Endothelial cell of umbilical vein (primary cell): ENCODE results near the gene CEACAM1. TPM values are rescaled to one million over a fixed set of nuclear protein-coding genes. Genes with fewer than 3 reads are reported as not detected.

Experiments
- BruUV-seq: library from RNA; stranded (reverse); fragments of 400-500 nt; replicated peaks from 2 replicates; lab custom pipeline; 2021; lab: Mats Ljungman, UMichigan
- CTCF ChIA-PET: fragments of 300-600, 350-600 bp; sonication (Branson Sonifier 250); formaldehyde crosslinking; loops from one replicate; lab custom pipeline; 2021; ENCODE audit warnings: antibody characterized with exemption, inconsistent platforms; lab: Charles Lee
- POLR2A ChIA-PET: fragments of 300-600, 350-600 bp; sonication (Branson Sonifier 250); formaldehyde crosslinking; loops from one replicate; lab custom pipeline; 2021; ENCODE audit warnings: antibody characterized with exemption, inconsistent platforms; lab: Charles Lee
- DNase-seq: peaks from one replicate; pipeline ENCODE4 v3.0.0-alpha.2; 2011; ENCODE audit warnings: low read depth, low spot score
- FAIRE-seq: peaks from 2 replicates; lab custom pipeline; 2011; peaks lifted over from hg19 to GRCh38; lab: Jason Lieb, UNC
- H2AFZ ChIP-seq: 2 replicates; pipeline ENCODE4 v1.6.0; 2012; ENCODE audit warnings: low read depth, low read length, control low read depth, inconsistent platforms
- H3K27ac ChIP-seq: 2 replicates; pipeline ENCODE4 v1.5.1; 2011; ENCODE audit warnings: low read depth, mild to moderate bottlenecking, control low read depth, low read length, moderate library complexity; ENCODE audit not compliant: insufficient read depth
- H3K27me3 ChIP-seq, 2 experiments: 2 replicates each; pipeline versions ENCODE4 v1.6.0 to v1.6.1; 2011; ENCODE audit warnings: low read length in 2 of 2, mixed read lengths in 1 of 2; ENCODE audit not compliant: control insufficient read depth in 2 of 2, insufficient read depth in 2 of 2
- H3K36me3 ChIP-seq, 2 experiments: 2 replicates in 1 of 2; 3 replicates in 1 of 2; pipeline ENCODE4 v1.5.1; 2011; ENCODE audit warnings: low read length in 2 of 2, mild to moderate bottlenecking in 1 of 2, moderate library complexity in 1 of 2; ENCODE audit not compliant: control insufficient read depth in 2 of 2, insufficient read depth in 2 of 2; ENCODE audit errors: extremely low read depth in 1 of 2
- H3K4me1 ChIP-seq: 3 replicates; pipeline ENCODE4 v1.5.1; 2011; ENCODE audit warnings: mild to moderate bottlenecking, low read length; ENCODE audit not compliant: control insufficient read depth, insufficient read depth; ENCODE audit errors: extremely low read depth
- H3K4me2 ChIP-seq: 2 replicates; pipeline ENCODE4 v1.6.1; 2011; ENCODE audit warnings: low read length, control low read depth, mixed read lengths; ENCODE audit not compliant: insufficient read depth
- H3K4me3 ChIP-seq, 3 experiments: fragments of 200-600 bp in 1 of 3; sonication (generic), shearing (Covaris generic) in 1 of 3; replicated peaks in 1 of 3; 2 replicates each; pipeline ENCODE4 v1.5.1; 2011 to 2016; ENCODE audit warnings: control low read depth in 3 of 3, low read length in 3 of 3, mild to moderate bottlenecking in 2 of 3, inconsistent platforms in 1 of 3, low read depth in 1 of 3, moderate library complexity in 1 of 3; ENCODE audit not compliant: insufficient read depth in 1 of 3
- H3K79me2 ChIP-seq: 2 replicates; pipeline ENCODE4 v1.6.0; 2012; ENCODE audit warnings: low read length, inconsistent platforms; ENCODE audit not compliant: control insufficient read depth, insufficient read depth
- H3K9ac ChIP-seq: replicated peaks from 2 replicates; pipeline ENCODE3; 2011; ENCODE audit warnings: low read length, control low read depth; ENCODE audit not compliant: insufficient read depth; ENCODE audit errors: extremely low read depth
- H3K9me1 ChIP-seq: replicated peaks from 3 replicates; pipeline ENCODE4 v1.6.0; 2011; ENCODE audit warnings: mild to moderate bottlenecking, low read length; ENCODE audit not compliant: control insufficient read depth, insufficient read depth; ENCODE audit errors: extremely low read depth
- H3K9me3 ChIP-seq: replicated peaks from 2 replicates; pipeline ENCODE4 v1.5.1; 2012; ENCODE audit warnings: low read length, inconsistent platforms; ENCODE audit not compliant: control insufficient read depth, insufficient read depth
- H4K20me1 ChIP-seq: replicated peaks from 2 replicates; pipeline ENCODE3; 2011; ENCODE audit warnings: mild to moderate bottlenecking, low read length; ENCODE audit not compliant: control insufficient read depth, insufficient read depth; ENCODE audit errors: extremely low read depth
- EZH2 ChIP-seq: IDR thresholded peaks from 2 replicates; pipeline ENCODE4 v1.6.1; 2012; ENCODE audit warnings: borderline replicate concordance, low read depth, mild to moderate bottlenecking, moderate library complexity, low read length, inconsistent platforms; ENCODE audit not compliant: severe bottlenecking
- FOS ChIP-seq: IDR thresholded peaks from 2 replicates; pipeline ENCODE4 v1.6.1; 2011; ENCODE audit warnings: mild to moderate bottlenecking, low read length, moderate library complexity, borderline replicate concordance; ENCODE audit not compliant: insufficient read depth
- GATA2 ChIP-seq: IDR thresholded peaks from 2 replicates; pipeline ENCODE4 v1.7.0; 2011; ENCODE audit warnings: low read depth, mild to moderate bottlenecking, moderate library complexity, mixed read lengths, low read length; ENCODE audit not compliant: insufficient read length, insufficient read depth
- JUN ChIP-seq: IDR thresholded peaks from 2 replicates; pipeline ENCODE4 v1.6.1; 2011; ENCODE audit warnings: borderline replicate concordance, low read depth; ENCODE audit not compliant: insufficient read length, insufficient read depth
- MYC ChIP-seq: IDR thresholded peaks from one replicate; pipeline ENCODE4 v1.6.1; 2011; ENCODE audit warnings: mild to moderate bottlenecking, low read depth, low read length
- POLR2A ChIP-seq: IDR thresholded peaks from 2 replicates; pipeline ENCODE4 v1.6.1; 2012; ENCODE audit warnings: low read depth, mild to moderate bottlenecking, control low read depth, low read length
- POLR2AphosphoS5 ChIP-seq: IDR thresholded peaks from 2 replicates; pipeline ENCODE4 v1.6.1; 2012; ENCODE audit warnings: low read depth, mild to moderate bottlenecking, control low read depth, low read length, moderate library complexity; ENCODE audit not compliant: insufficient read depth
- dilution Hi-C: fragments of 300-500 bp; cut with MboI; formaldehyde crosslinking; loops from one replicate; pipeline ENCODE4 v1.15.0; 2019; ENCODE audit warnings: low sequenced_read_pairs; ENCODE audit not compliant: extremely low pct_ligation_motif_present
- intact Hi-C: fragments of 100-400 bp; cut with micrococcal nuclease; formaldehyde crosslinking; loops from one replicate; pipeline ENCODE4 v1.10.0; 2022
- polyA plus RNA-seq, 4 experiments: library from polyadenylated mRNA; depleted of rRNA in 3 of 4; stranded (reverse) in 3 of 4; unstranded in 1 of 4; fragments of >200 nt; gene quantifications; 2 replicates each; pipeline versions ENCODE4 v1.2.1 to v1.2.3, GENCODE V29; 2011 to 2012; ENCODE audit warnings: missing spikeins in 1 of 4
- total RNA-seq: library from RNA; stranded (reverse); gene quantifications from 2 replicates; pipeline ENCODE4 v1.2.3, GENCODE V29; 2021
- TF ChIP-seq, protein P1 (sequence below): IDR thresholded peaks from 2 replicates; pipeline ENCODE4 v1.6.1; 2011; ENCODE audit not compliant: insufficient read depth, insufficient read length
- TF ChIP-seq, protein P2 (sequence below), 2 donors: IDR thresholded peaks; 1 replicate in 1 of 2; 2 replicates in 1 of 2; pipeline ENCODE4 v1.5.1; 2011; ENCODE audit warnings: low read length in 2 of 2, mild to moderate bottlenecking in 2 of 2, moderate library complexity in 2 of 2, control low read depth in 1 of 2, inconsistent platforms in 1 of 2, low read depth in 1 of 2; ENCODE audit not compliant: insufficient read depth in 1 of 2; ENCODE audit errors: extremely low read depth in 1 of 2

CEACAM1 gene
- total and polyA plus RNA-seq, 2 donors (not counting 3 experiments of a cell fraction or from before 2014, with no cell fraction given), result 3.5 to 3.6 TPM

DNA sequence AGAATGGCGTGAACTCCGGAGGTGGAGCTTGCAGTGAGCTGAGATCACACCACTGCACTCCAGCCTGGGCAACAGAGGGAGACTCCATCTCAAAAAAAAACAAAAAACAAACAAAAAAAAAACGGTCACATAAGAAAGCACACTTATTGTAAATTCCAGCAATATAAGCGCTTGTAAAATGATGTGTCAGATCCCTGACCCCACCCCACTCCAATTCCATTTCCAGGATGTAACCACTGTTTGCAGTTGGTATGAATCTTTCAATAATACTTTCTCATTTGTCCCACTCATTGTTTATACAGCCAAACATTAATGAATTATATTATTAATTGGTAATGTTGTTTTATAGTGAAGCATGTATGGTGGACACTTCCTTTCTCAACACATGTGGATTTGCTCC is 15.9 kb upstream of the CEACAM1 start:
- H3K9me3 ChIP-seq, result no peaks in the 10 kb centered on the region
- POLR2A ChIA-PET, result no interaction called here
- no peak for FAIRE-seq

More for the DNA sequence above, 15.9 kb upstream of the CEACAM1 start:
- Histone ChIP-seq H2AFZ (no peak overlapping the region), H3K9ac (no peak overlapping the region), H3K79me2 (no peaks in the 10 kb centered on the region), H4K20me1 (no peaks in the 10 kb centered on the region), H3K4me3 (no peak overlapping the region), H3K27me3 (no peaks in the 10 kb centered on the region), H3K36me3 (no peaks in the 10 kb centered on the region), H3K4me1 (no peaks in the 10 kb centered on the region), H3K9me1 (no peaks in the 10 kb centered on the region), H3K27ac (no peak overlapping the region), H3K4me2 (no peak overlapping the region)
- TF ChIP-seq POLR2AphosphoS5, result no peak
- TF ChIP-seq GATA2, result no peak
- TF ChIP-seq JUN, result no peak
- TF ChIP-seq MYC, result no peak
- TF ChIP-seq FOS, result no peak
- TF ChIP-seq POLR2A, result no peak
- TF ChIP-seq, protein P1, sequence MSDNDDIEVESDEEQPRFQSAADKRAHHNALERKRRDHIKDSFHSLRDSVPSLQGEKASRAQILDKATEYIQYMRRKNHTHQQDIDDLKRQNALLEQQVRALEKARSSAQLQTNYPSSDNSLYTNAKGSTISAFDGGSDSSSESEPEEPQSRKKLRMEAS, result no peak
- TF ChIP-seq, protein P2, sequence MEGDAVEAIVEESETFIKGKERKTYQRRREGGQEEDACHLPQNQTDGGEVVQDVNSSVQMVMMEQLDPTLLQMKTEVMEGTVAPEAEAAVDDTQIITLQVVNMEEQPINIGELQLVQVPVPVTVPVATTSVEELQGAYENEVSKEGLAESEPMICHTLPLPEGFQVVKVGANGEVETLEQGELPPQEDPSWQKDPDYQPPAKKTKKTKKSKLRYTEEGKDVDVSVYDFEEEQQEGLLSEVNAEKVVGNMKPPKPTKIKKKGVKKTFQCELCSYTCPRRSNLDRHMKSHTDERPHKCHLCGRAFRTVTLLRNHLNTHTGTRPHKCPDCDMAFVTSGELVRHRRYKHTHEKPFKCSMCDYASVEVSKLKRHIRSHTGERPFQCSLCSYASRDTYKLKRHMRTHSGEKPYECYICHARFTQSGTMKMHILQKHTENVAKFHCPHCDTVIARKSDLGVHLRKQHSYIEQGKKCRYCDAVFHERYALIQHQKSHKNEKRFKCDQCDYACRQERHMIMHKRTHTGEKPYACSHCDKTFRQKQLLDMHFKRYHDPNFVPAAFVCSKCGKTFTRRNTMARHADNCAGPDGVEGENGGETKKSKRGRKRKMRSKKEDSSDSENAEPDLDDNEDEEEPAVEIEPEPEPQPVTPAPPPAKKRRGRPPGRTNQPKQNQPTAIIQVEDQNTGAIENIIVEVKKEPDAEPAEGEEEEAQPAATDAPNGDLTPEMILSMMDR (IDR thresholded peaks at IDR 0.05; ENCODE audit: extremely low read depth in 1 of 2, insufficient read depth in 1 of 2, low read depth in 1 of 2, low read length in 2 of 2), result no peak
- no peak for TF ChIP-seq EZH2
- intact Hi-C loops, result no loop called here
- no TSS peak for BruUV-seq
- DNase-seq, result no peak
- dilution Hi-C loops, result no loop called here
- CTCF ChIA-PET, result no interaction called here
